Measurements from ENCODE around the gene EPRS1. TPM values are rescaled to one million over a fixed set of nuclear protein-coding genes. Genes with fewer than 3 reads are reported as not detected.

EPRS1 gene
- total RNA-seq, 1 donor from 2014 or later: 99.6 TPM

- Mint-ChIP-seq H3K27ac (no peak overlapping the region), H3K27me3 (no peaks in the 10 kb centered on the region), H3K36me3 (peaks cover 29% of the 10 kb centered on the region), H3K4me3 (no peak overlapping the region), H3K4me1 (ENCODE audit: unreplicated experiment) (no peaks in the 10 kb centered on the region), H3K9me3 (no peaks in the 10 kb centered on the region)
- DNase-seq (ENCODE audit: extremely low spot score, unreplicated experiment): no peak
- TF ChIP-seq, protein P1, sequence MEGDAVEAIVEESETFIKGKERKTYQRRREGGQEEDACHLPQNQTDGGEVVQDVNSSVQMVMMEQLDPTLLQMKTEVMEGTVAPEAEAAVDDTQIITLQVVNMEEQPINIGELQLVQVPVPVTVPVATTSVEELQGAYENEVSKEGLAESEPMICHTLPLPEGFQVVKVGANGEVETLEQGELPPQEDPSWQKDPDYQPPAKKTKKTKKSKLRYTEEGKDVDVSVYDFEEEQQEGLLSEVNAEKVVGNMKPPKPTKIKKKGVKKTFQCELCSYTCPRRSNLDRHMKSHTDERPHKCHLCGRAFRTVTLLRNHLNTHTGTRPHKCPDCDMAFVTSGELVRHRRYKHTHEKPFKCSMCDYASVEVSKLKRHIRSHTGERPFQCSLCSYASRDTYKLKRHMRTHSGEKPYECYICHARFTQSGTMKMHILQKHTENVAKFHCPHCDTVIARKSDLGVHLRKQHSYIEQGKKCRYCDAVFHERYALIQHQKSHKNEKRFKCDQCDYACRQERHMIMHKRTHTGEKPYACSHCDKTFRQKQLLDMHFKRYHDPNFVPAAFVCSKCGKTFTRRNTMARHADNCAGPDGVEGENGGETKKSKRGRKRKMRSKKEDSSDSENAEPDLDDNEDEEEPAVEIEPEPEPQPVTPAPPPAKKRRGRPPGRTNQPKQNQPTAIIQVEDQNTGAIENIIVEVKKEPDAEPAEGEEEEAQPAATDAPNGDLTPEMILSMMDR (conservative IDR thresholded peaks at IDR 0.05): no peak
Measured at GRCh38 chr1:220031287-220031686, 15.0 kb downstream of the EPRS1 start.

- TF ChIP-seq, protein P1 (conservative IDR thresholded peaks at IDR 0.05): no peak
- Mint-ChIP-seq H3K27me3 (no peaks in the 10 kb centered on the region), H3K36me3 (peaks cover 39% of the 10 kb centered on the region), H3K27ac (no peak overlapping the region), H3K4me3 (no peak overlapping the region), H3K9me3 (no peaks in the 10 kb centered on the region), H3K4me1 (ENCODE audit: unreplicated experiment) (no peaks in the 10 kb centered on the region)
- DNase-seq (ENCODE audit: extremely low spot score, unreplicated experiment): no peak
Measured at GRCh38 chr1:220028346-220028895, 17.9 kb downstream of the EPRS1 start.

- TF ChIP-seq, protein P1 (conservative IDR thresholded peaks at IDR 0.05): no peak
- H3K27me3 Mint-ChIP-seq: no peaks in the 10 kb centered on the region
- no peak overlapping the region for H3K4me3 Mint-ChIP-seq
- no peak for DNase-seq (ENCODE audit: extremely low spot score, unreplicated experiment)
- peaks cover 26% of the 10 kb centered on the region for H3K36me3 Mint-ChIP-seq
- no peaks in the 10 kb centered on the region for H3K9me3 Mint-ChIP-seq
- H3K4me1 Mint-ChIP-seq (ENCODE audit: unreplicated experiment): no peaks in the 10 kb centered on the region
- H3K27ac Mint-ChIP-seq: no peak overlapping the region
Measured at GRCh38 chr1:220019071-220019470, 27.2 kb downstream of the EPRS1 start.

- no peak overlapping the region for H3K27ac Mint-ChIP-seq
- no peak for DNase-seq (ENCODE audit: extremely low spot score, unreplicated experiment)
- TF ChIP-seq, protein P1 (conservative IDR thresholded peaks at IDR 0.05): no peak
- H3K9me3 Mint-ChIP-seq: no peaks in the 10 kb centered on the region
- H3K27me3 Mint-ChIP-seq: no peaks in the 10 kb centered on the region
- H3K4me1 Mint-ChIP-seq (ENCODE audit: unreplicated experiment): no peaks in the 10 kb centered on the region
- H3K4me3 Mint-ChIP-seq: no peak overlapping the region
- H3K36me3 Mint-ChIP-seq: peaks cover 28% of the 10 kb centered on the region
Measured at GRCh38 chr1:220013497-220013896, 32.8 kb downstream of the EPRS1 start.

DNA sequence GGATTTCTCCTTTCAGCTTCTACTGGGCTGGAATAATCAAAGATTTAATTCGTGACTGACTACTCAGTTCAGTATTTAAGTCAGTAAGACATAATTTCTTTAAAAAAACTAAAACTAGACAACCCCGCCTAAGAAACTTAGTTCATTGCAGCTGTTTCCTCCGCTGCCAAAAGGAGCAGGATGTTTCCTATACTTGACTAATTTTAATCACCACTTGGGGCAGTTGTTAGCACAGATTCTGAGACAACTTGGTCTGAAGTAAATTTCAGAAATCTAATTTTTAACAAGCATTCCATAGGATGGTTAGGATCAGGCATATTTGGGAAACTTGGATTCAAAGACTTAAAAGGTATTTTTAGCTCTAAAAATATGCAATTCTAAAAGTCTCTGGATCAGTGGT, 34.0 kb downstream of the EPRS1 start:
- Mint-ChIP-seq H3K4me1 (ENCODE audit: unreplicated experiment) (no peaks in the 10 kb centered on the region), H3K4me3 (no peak overlapping the region), H3K9me3 (no peaks in the 10 kb centered on the region), H3K27ac (no peak overlapping the region), H3K27me3 (no peaks in the 10 kb centered on the region), H3K36me3 (peaks cover 26% of the 10 kb centered on the region)
- TF ChIP-seq, protein P1 (conservative IDR thresholded peaks at IDR 0.05): peak; percentile 23
- no peak for DNase-seq (ENCODE audit: extremely low spot score, unreplicated experiment)

DNA sequence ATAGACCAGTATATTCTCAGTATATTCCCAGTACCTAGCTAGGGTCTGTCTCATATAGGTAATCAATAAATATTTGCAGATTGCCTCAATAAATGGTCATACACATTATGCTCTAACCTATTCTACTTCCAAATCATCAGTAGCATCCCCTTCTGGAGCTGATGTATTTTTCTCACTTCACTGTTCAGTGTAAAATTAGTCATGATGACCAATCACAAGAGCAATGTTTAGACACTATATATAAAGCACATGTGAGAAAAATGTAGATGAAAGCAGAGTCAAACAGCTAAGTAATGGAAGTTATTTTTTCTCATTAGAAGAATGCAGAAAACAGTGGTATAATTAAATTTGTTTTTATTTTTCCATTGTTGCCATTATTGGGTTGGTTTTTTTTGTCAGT, 34.7 kb downstream of the EPRS1 start:
- no peak overlapping the region for H3K4me3 Mint-ChIP-seq
- no peak for DNase-seq (ENCODE audit: extremely low spot score, unreplicated experiment)
- H3K4me1 Mint-ChIP-seq (ENCODE audit: unreplicated experiment): no peaks in the 10 kb centered on the region
- H3K36me3 Mint-ChIP-seq: peaks cover 27% of the 10 kb centered on the region
- no peaks in the 10 kb centered on the region for H3K9me3 Mint-ChIP-seq
- no peak overlapping the region for H3K27ac Mint-ChIP-seq
- H3K27me3 Mint-ChIP-seq: no peaks in the 10 kb centered on the region
- TF ChIP-seq, protein P1 (conservative IDR thresholded peaks at IDR 0.05): no peak

Measured in type B pancreatic cell (in vitro differentiated cells).